ENCODE measurements around the gene OR4F15.
"Not testable (repeated sequence)": the region's sequence is repeated elsewhere in the genome, so short reads cannot be mapped to it uniquely, and the experiment has no call there.

OR4F15 gene

GRCh38 chr15:101784644-101785043, 27.4 kb upstream of the OR4F15 start:
- TF ChIP-seq POLR2A (IDR thresholded peaks at IDR 0.05; ENCODE audit: low read depth, low read length) (no peak), POU2F2 (IDR thresholded peaks at IDR 0.05; ENCODE audit: low read depth, low read length) (no peak), PAX5 (IDR thresholded peaks at IDR 0.05; ENCODE audit: insufficient read depth, low read length, severe bottlenecking) (no peak), POLR2AphosphoS5 (IDR thresholded peaks at IDR 0.05; ENCODE audit: low read depth, low read length) (no peak), TAF1 (IDR thresholded peaks at IDR 0.05; ENCODE audit: low read depth, low read length) (no peak), SPI1 (IDR thresholded peaks at IDR 0.05; ENCODE audit: low read depth, low read length) (no peak)
- FAIRE-seq: no peak
- DNase-seq (ENCODE audit: insufficient read length, low spot score): no peak

GRCh38 chr15:101786422-101786821, 25.6 kb upstream of the OR4F15 start:
- not testable (repeated sequence) for FAIRE-seq
- 0 out of 2 replicates have a peak, but pooled peaks have one; percentile 34 for TF ChIP-seq POU2F2 (IDR thresholded peaks at IDR 0.05; ENCODE audit: low read depth, low read length)

GRCh38 chr15:101788001-101788400, 24.0 kb upstream of the OR4F15 start:
- FAIRE-seq; DNase-seq (ENCODE audit: insufficient read length, low spot score): not testable (repeated sequence)

More at GRCh38 chr15:101786422-101786821, 25.6 kb upstream of the OR4F15 start:
- not testable (repeated sequence) for DNase-seq (ENCODE audit: insufficient read length, low spot score)

GRCh38 chr15:101788503-101789269, 23.3 kb upstream of the OR4F15 start:
- not testable (repeated sequence) for DNase-seq (ENCODE audit: insufficient read length, low spot score); FAIRE-seq

- DNase-seq (ENCODE audit: insufficient read length, low spot score): not testable (repeated sequence)
- peak; percentile 65 for FAIRE-seq
Measured at GRCh38 chr15:101790748-101791147, 21.3 kb upstream of the OR4F15 start.

- not testable (repeated sequence) for DNase-seq (ENCODE audit: insufficient read length, low spot score); FAIRE-seq
Measured at GRCh38 chr15:101793981-101794380, 18.0 kb upstream of the OR4F15 start.

- FAIRE-seq (no peak), DNase-seq (ENCODE audit: insufficient read length, low spot score) (no peak)
- TF ChIP-seq TAF1 (IDR thresholded peaks at IDR 0.05; ENCODE audit: low read depth, low read length) (no peak), SPI1 (IDR thresholded peaks at IDR 0.05; ENCODE audit: low read depth, low read length) (no peak), POLR2AphosphoS5 (IDR thresholded peaks at IDR 0.05; ENCODE audit: low read depth, low read length) (no peak), POU2F2 (IDR thresholded peaks at IDR 0.05; ENCODE audit: low read depth, low read length) (no peak), PAX5 (IDR thresholded peaks at IDR 0.05; ENCODE audit: insufficient read depth, low read length, severe bottlenecking) (no peak), POLR2A (IDR thresholded peaks at IDR 0.05; ENCODE audit: low read depth, low read length) (no peak)
Measured at GRCh38 chr15:101795455-101795854, 16.5 kb upstream of the OR4F15 start.

GRCh38 chr15:101799665-101800064, 12.3 kb upstream of the OR4F15 start:
- FAIRE-seq (no peak), DNase-seq (ENCODE audit: insufficient read length, low spot score) (no peak)
- TF ChIP-seq TAF1 (IDR thresholded peaks at IDR 0.05; ENCODE audit: low read depth, low read length): no peak
- no peak for TF ChIP-seq PAX5 (IDR thresholded peaks at IDR 0.05; ENCODE audit: insufficient read depth, low read length, severe bottlenecking)
- TF ChIP-seq SPI1 (IDR thresholded peaks at IDR 0.05; ENCODE audit: low read depth, low read length): no peak
- no peak for TF ChIP-seq POLR2AphosphoS5 (IDR thresholded peaks at IDR 0.05; ENCODE audit: low read depth, low read length)
- TF ChIP-seq POU2F2 (IDR thresholded peaks at IDR 0.05; ENCODE audit: low read depth, low read length): no peak

- no peak for TF ChIP-seq POLR2A (IDR thresholded peaks at IDR 0.05; ENCODE audit: low read depth, low read length)
- no peak for DNase-seq (ENCODE audit: insufficient read length, low spot score)
Measured at GRCh38 chr15:101801048-101801447, 11.0 kb upstream of the OR4F15 start.

GRCh38 chr15:101803209-101803608, 8.8 kb upstream of the OR4F15 start, which contains the start of gene OR4F6:
Gene OR4F6, plus strand, starts transcription at chr15:101803509. Its CDS starts 2,211 bp downstream, at chr15:101805720.
- DNase-seq (ENCODE audit: insufficient read length, low spot score): no peak
- FAIRE-seq: no peak
- TF ChIP-seq POLR2AphosphoS5 (IDR thresholded peaks at IDR 0.05; ENCODE audit: low read depth, low read length) (no peak), SPI1 (IDR thresholded peaks at IDR 0.05; ENCODE audit: low read depth, low read length) (no peak), PAX5 (IDR thresholded peaks at IDR 0.05; ENCODE audit: insufficient read depth, low read length, severe bottlenecking) (no peak), TAF1 (IDR thresholded peaks at IDR 0.05; ENCODE audit: low read depth, low read length) (no peak), POLR2A (IDR thresholded peaks at IDR 0.05; ENCODE audit: low read depth, low read length) (no peak), POU2F2 (IDR thresholded peaks at IDR 0.05; ENCODE audit: low read depth, low read length) (no peak)

More at GRCh38 chr15:101801048-101801447, 11.0 kb upstream of the OR4F15 start:
- no peak for FAIRE-seq

- no peak for TF ChIP-seq POU2F2 (IDR thresholded peaks at IDR 0.05; ENCODE audit: low read depth, low read length)
- no peak for TF ChIP-seq SPI1 (IDR thresholded peaks at IDR 0.05; ENCODE audit: low read depth, low read length)
- TF ChIP-seq TAF1 (IDR thresholded peaks at IDR 0.05; ENCODE audit: low read depth, low read length): no peak
- TF ChIP-seq POLR2A (IDR thresholded peaks at IDR 0.05; ENCODE audit: low read depth, low read length): no peak
- no peak for TF ChIP-seq PAX5 (IDR thresholded peaks at IDR 0.05; ENCODE audit: insufficient read depth, low read length, severe bottlenecking)
- TF ChIP-seq POLR2AphosphoS5 (IDR thresholded peaks at IDR 0.05; ENCODE audit: low read depth, low read length): no peak
- FAIRE-seq (no peak), DNase-seq (ENCODE audit: insufficient read length, low spot score) (no peak)
Measured at GRCh38 chr15:101803676-101804075, 8.3 kb upstream of the OR4F15 start.
